ENCODE results near the gene SMCO2. TPM values are rescaled to one million over a fixed set of nuclear protein-coding genes. Genes with fewer than 3 reads are reported as not detected.

Gene SMCO2
- total RNA-seq, 2 experiments from 2014 or later: not detected

- H3K27me3 Mint-ChIP-seq: peaks cover 16% of the 10 kb centered on the region
- peak overlapping the region; percentile 72 for H3K27ac Mint-ChIP-seq
- DNase-seq: no peak
Observed at GRCh38 chr12:27502021-27502435, 55.5 kb downstream of the SMCO2 start.

GRCh38 chr12:27504507-27504906 lies 58.0 kb downstream of the SMCO2 start:
- H3K27ac Mint-ChIP-seq: no peak overlapping the region
- H3K27me3 Mint-ChIP-seq: peaks cover 5% of the 10 kb centered on the region
- DNase-seq: no peak
- peaks cover 5% of the 10 kb centered on the region for H3K9me3 Mint-ChIP-seq
- no peaks in the 10 kb centered on the region for H3K36me3 Mint-ChIP-seq
- H3K4me3 Mint-ChIP-seq: no peak overlapping the region
- peaks cover 8% of the 10 kb centered on the region for H3K4me1 Mint-ChIP-seq

More at GRCh38 chr12:27502021-27502435, 55.5 kb downstream of the SMCO2 start:
- H3K4me1 Mint-ChIP-seq: peaks cover 19% of the 10 kb centered on the region
- H3K9me3 Mint-ChIP-seq: peaks cover 5% of the 10 kb centered on the region
- H3K4me3 Mint-ChIP-seq: no peak overlapping the region
- H3K36me3 Mint-ChIP-seq: no peaks in the 10 kb centered on the region

- H3K4me3 Mint-ChIP-seq: no peak overlapping the region
- H3K36me3 Mint-ChIP-seq: no peaks in the 10 kb centered on the region
- H3K4me1 Mint-ChIP-seq: peaks cover 8% of the 10 kb centered on the region
- DNase-seq: no peak
- H3K9me3 Mint-ChIP-seq: peaks cover 5% of the 10 kb centered on the region
- peaks cover 5% of the 10 kb centered on the region for H3K27me3 Mint-ChIP-seq
- H3K27ac Mint-ChIP-seq: no peak overlapping the region
Observed at GRCh38 chr12:27505109-27505508, 58.6 kb downstream of the SMCO2 start.

GRCh38 chr12:27505761-27506160 lies 59.2 kb downstream of the SMCO2 start:
- DNase-seq: no peak
- Mint-ChIP-seq H3K9me3 (peaks cover 5% of the 10 kb centered on the region), H3K36me3 (no peaks in the 10 kb centered on the region), H3K4me1 (peaks cover 8% of the 10 kb centered on the region), H3K27me3 (peaks cover 5% of the 10 kb centered on the region), H3K4me3 (no peak overlapping the region), H3K27ac (no peak overlapping the region)

- peaks cover 5% of the 10 kb centered on the region for H3K27me3 Mint-ChIP-seq
- H3K36me3 Mint-ChIP-seq: no peaks in the 10 kb centered on the region
- H3K27ac Mint-ChIP-seq: no peak overlapping the region
- H3K9me3 Mint-ChIP-seq: peaks cover 5% of the 10 kb centered on the region
- DNase-seq: no peak
- H3K4me1 Mint-ChIP-seq: peaks cover 8% of the 10 kb centered on the region
- no peak overlapping the region for H3K4me3 Mint-ChIP-seq
Observed at GRCh38 chr12:27506645-27507189, 60.2 kb downstream of the SMCO2 start.

- no peaks in the 10 kb centered on the region for H3K36me3 Mint-ChIP-seq
- DNase-seq: no peak
- H3K4me3 Mint-ChIP-seq: no peak overlapping the region
- H3K4me1 Mint-ChIP-seq: no peaks in the 10 kb centered on the region
- no peak overlapping the region for H3K27ac Mint-ChIP-seq
- H3K9me3 Mint-ChIP-seq: peaks cover 5% of the 10 kb centered on the region
- peaks cover 5% of the 10 kb centered on the region for H3K27me3 Mint-ChIP-seq
Observed at GRCh38 chr12:27508736-27509431, 62.3 kb downstream of the SMCO2 start.

GRCh38 chr12:27511031-27511722 lies 64.6 kb downstream of the SMCO2 start:
- H3K4me1 Mint-ChIP-seq: no peaks in the 10 kb centered on the region
- DNase-seq: no peak
- H3K4me3 Mint-ChIP-seq: no peak overlapping the region
- peaks cover 5% of the 10 kb centered on the region for H3K9me3 Mint-ChIP-seq
- no peaks in the 10 kb centered on the region for H3K36me3 Mint-ChIP-seq
- H3K27me3 Mint-ChIP-seq: peaks cover 5% of the 10 kb centered on the region
- H3K27ac Mint-ChIP-seq: no peak overlapping the region

- H3K27me3 Mint-ChIP-seq: peaks cover 5% of the 10 kb centered on the region
- no peaks in the 10 kb centered on the region for H3K36me3 Mint-ChIP-seq
- DNase-seq: no peak
- H3K4me1 Mint-ChIP-seq: no peaks in the 10 kb centered on the region
- H3K27ac Mint-ChIP-seq: no peak overlapping the region
- H3K9me3 Mint-ChIP-seq: peaks cover under 1% of the 10 kb centered on the region
- H3K4me3 Mint-ChIP-seq: no peak overlapping the region
Observed at GRCh38 chr12:27511723-27512045, 65.1 kb downstream of the SMCO2 start.

GRCh38 chr12:27513155-27513824 lies 66.8 kb downstream of the SMCO2 start:
- Mint-ChIP-seq H3K27ac (no peak overlapping the region), H3K4me3 (no peak overlapping the region), H3K9me3 (no peaks in the 10 kb centered on the region), H3K4me1 (no peaks in the 10 kb centered on the region), H3K36me3 (no peaks in the 10 kb centered on the region), H3K27me3 (peaks cover 8% of the 10 kb centered on the region)
- DNase-seq: no peak

- no peaks in the 10 kb centered on the region for H3K36me3 Mint-ChIP-seq
- no peaks in the 10 kb centered on the region for H3K9me3 Mint-ChIP-seq
- H3K27ac Mint-ChIP-seq: no peak overlapping the region
- no peaks in the 10 kb centered on the region for H3K4me1 Mint-ChIP-seq
- no peak for DNase-seq
- no peak overlapping the region for H3K4me3 Mint-ChIP-seq
- peaks cover 16% of the 10 kb centered on the region for H3K27me3 Mint-ChIP-seq
Observed at GRCh38 chr12:27515671-27516070, 69.1 kb downstream of the SMCO2 start.

GRCh38 chr12:27516625-27517024 lies 70.1 kb downstream of the SMCO2 start:
- Mint-ChIP-seq H3K9me3 (no peaks in the 10 kb centered on the region), H3K27ac (no peak overlapping the region), H3K4me3 (no peak overlapping the region), H3K36me3 (no peaks in the 10 kb centered on the region), H3K4me1 (no peaks in the 10 kb centered on the region), H3K27me3 (peaks cover 16% of the 10 kb centered on the region)
- no peak for DNase-seq

GRCh38 chr12:27517546-27517945 lies 71.0 kb downstream of the SMCO2 start:
- peaks cover under 1% of the 10 kb centered on the region for H3K4me1 Mint-ChIP-seq
- DNase-seq: no peak
- no peak overlapping the region for H3K4me3 Mint-ChIP-seq
- no peak overlapping the region for H3K27ac Mint-ChIP-seq
- H3K27me3 Mint-ChIP-seq: peaks cover 16% of the 10 kb centered on the region
- H3K9me3 Mint-ChIP-seq: no peaks in the 10 kb centered on the region
- H3K36me3 Mint-ChIP-seq: no peaks in the 10 kb centered on the region

GRCh38 chr12:27517961-27518665 lies 71.6 kb downstream of the SMCO2 start:
- Mint-ChIP-seq H3K36me3 (no peaks in the 10 kb centered on the region), H3K9me3 (no peaks in the 10 kb centered on the region), H3K4me1 (peaks cover 6% of the 10 kb centered on the region), H3K27me3 (peaks cover 16% of the 10 kb centered on the region), H3K27ac (no peak overlapping the region), H3K4me3 (no peak overlapping the region)
- no peak for DNase-seq

- H3K4me3 Mint-ChIP-seq: no peak overlapping the region
- H3K27ac Mint-ChIP-seq: no peak overlapping the region
- H3K27me3 Mint-ChIP-seq: peaks cover 23% of the 10 kb centered on the region
- H3K9me3 Mint-ChIP-seq: no peaks in the 10 kb centered on the region
- no peaks in the 10 kb centered on the region for H3K36me3 Mint-ChIP-seq
- H3K4me1 Mint-ChIP-seq: peaks cover 22% of the 10 kb centered on the region
- DNase-seq: no peak
Observed at GRCh38 chr12:27521066-27521465, 74.5 kb downstream of the SMCO2 start.

- Mint-ChIP-seq H3K9me3 (no peaks in the 10 kb centered on the region), H3K27ac (no peak overlapping the region), H3K4me1 (peaks cover 22% of the 10 kb centered on the region), H3K36me3 (no peaks in the 10 kb centered on the region), H3K27me3 (peaks cover 21% of the 10 kb centered on the region), H3K4me3 (no peak overlapping the region)
- no peak for DNase-seq
Observed at GRCh38 chr12:27521981-27522380, 75.4 kb downstream of the SMCO2 start.
